Transverse colon (tissue), 4 donors: ENCODE data around the gene MREG. TPM values are rescaled to one million over a fixed set of nuclear protein-coding genes. Genes with fewer than 3 reads are reported as not detected.

Source experiments
- DNase-seq: peaks from one replicate; pipeline ENCODE4 v3.0.0-alpha.2; 2019
- H3K27ac ChIP-seq, 4 donors: fragments of 200-600 bp; sonication (generic); 2 replicates each; pipeline ENCODE4 v1.5.1; 2016 to 2018; ENCODE audit warnings: inconsistent platforms in 4 of 4
- H3K27me3 ChIP-seq: fragments of 200-600 bp; sonication (generic); 2 replicates; pipeline ENCODE4 v1.5.1; 2017; ENCODE audit warnings: inconsistent platforms
- H3K36me3 ChIP-seq, 4 donors: fragments of 200-600 bp; sonication (generic); 2 replicates each; pipeline ENCODE4 v1.5.1; 2017 to 2019; ENCODE audit warnings: inconsistent platforms in 4 of 4
- H3K4me1 ChIP-seq, 4 donors: fragments of 200-600 bp; sonication (generic); 2 replicates each; pipeline ENCODE4 v1.5.1; 2017 to 2020; ENCODE audit warnings: inconsistent platforms in 4 of 4
- H3K4me3 ChIP-seq, 4 donors: fragments of 200-600 bp; sonication (generic); 1 replicate in 1 of 4; 2 replicates in 3 of 4; pipeline versions ENCODE4 v1.5.1 to v1.6.1; 2017 to 2019; ENCODE audit warnings: inconsistent platforms in 4 of 4
- H3K9me3 ChIP-seq, 2 donors: fragments of 200-600 bp; sonication (generic); 2 replicates each; pipeline ENCODE4 v1.5.1; 2017 to 2019; ENCODE audit warnings: inconsistent platforms in 2 of 2
- EP300 ChIP-seq: sonication (generic); formaldehyde crosslinking; IDR thresholded peaks from one replicate; pipeline ENCODE4 v1.6.1; 2017; ENCODE audit warnings: antibody characterized with exemption, low read depth
- POLR2A ChIP-seq: fragments of 450-650 bp; IDR thresholded peaks from one replicate; pipeline ENCODE4 v1.6.1; 2016; ENCODE audit warnings: antibody characterized with exemption, mild to moderate bottlenecking, moderate library complexity
- POLR2AphosphoS5 ChIP-seq, 3 donors: sonication (generic); formaldehyde crosslinking; IDR thresholded peaks; one replicate each; pipeline ENCODE4 v1.6.1; 2016; ENCODE audit warnings: antibody characterized with exemption in 3 of 3
- WGBS, 2 donors: methylation state at CpG; one replicate each; pipeline ENCODE4 v1.1.5; 2018; ENCODE audit warnings: low coverage in 1 of 2; 5-methylcytosine and 5-hydroxymethylcytosine counted together
- in situ Hi-C, 4 donors: fragments of 200-750 bp; cut with MboI; loops; one replicate each; pipeline versions ENCODE4 v1.15.0 to v1.15.1; 2017; ENCODE audit warnings: low sequenced_read_pairs in 3 of 4, low pct_ligation_motif_present in 1 of 4, low pct_unique_long_range_greater_than_20kb in 1 of 4
- intact Hi-C: fragments of 100-400 bp; cut with DNase I; formaldehyde crosslinking; loops from one replicate; pipeline ENCODE4 v1.15.1; 2023; ENCODE audit warnings: low total_unique reads
- total RNA-seq, 4 donors: library from RNA; depleted of rRNA; stranded (reverse); fragments of >200 nt; gene quantifications; one replicate each; pipeline ENCODE4 v1.1.0, GENCODE V29; 2016
- TF ChIP-seq, protein P1 (sequence below), 5 experiments: fragments of 200-600 bp in 3 of 5; fragments of 450-650 bp in 2 of 5; sonication (generic) in 3 of 5; IDR thresholded peaks; 1 replicate in 2 of 5; 2 replicates in 3 of 5; pipeline ENCODE4 v1.5.1; 2016 to 2017; ENCODE audit warnings: antibody characterized with exemption in 5 of 5, inconsistent platforms in 3 of 5, mild to moderate bottlenecking in 2 of 5, moderate library complexity in 1 of 5

The MREG gene
- total RNA-seq, 4 donors from 2014 or later: 1.5 to 8.5 (median 5.1) TPM

DNA sequence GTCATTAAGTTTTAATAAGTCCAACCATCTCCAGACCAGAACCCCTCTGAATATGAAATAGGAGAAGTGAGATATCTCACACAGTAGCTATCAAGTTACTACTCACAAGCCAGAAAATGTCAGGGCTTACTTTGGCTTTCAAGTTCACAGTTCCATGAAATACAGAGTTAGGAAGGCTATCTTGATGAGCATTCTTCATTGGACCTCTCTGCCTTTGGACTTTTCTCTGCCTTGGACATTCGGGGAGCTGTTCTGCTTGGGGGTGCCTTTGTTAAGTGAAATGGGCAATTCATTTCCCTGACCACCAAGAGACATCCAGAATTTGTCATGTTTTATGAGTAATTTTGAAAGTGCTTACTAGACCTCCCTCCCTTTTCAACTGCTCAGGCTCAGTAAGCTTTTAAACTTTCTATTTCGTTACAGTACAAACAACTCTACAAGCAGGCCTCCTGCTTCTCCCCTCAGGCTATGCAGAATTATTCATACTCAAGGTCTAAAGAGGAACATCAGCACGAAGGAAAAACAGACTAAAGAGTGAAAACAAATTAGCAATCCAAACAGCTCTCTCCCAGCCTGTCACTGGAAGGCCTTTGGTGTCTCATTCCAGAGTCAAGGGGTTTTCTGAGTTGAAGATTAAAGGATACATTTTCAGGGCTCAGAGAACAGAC lies 95.3 kb downstream of the MREG start:
- peaks cover 0 to 19% (median 9%) of the 10 kb centered on the region in 4 donors for H3K4me1 ChIP-seq
- no peaks in the 10 kb centered on the region for H3K27me3 ChIP-seq
- H3K36me3 ChIP-seq: no peaks in the 10 kb centered on the region
- WGBS, 2 donors: 51 to 62% methylated on average over 2 to 3 of the region's 3 CpGs
- DNase-seq: no peak
- TF ChIP-seq, protein P1, sequence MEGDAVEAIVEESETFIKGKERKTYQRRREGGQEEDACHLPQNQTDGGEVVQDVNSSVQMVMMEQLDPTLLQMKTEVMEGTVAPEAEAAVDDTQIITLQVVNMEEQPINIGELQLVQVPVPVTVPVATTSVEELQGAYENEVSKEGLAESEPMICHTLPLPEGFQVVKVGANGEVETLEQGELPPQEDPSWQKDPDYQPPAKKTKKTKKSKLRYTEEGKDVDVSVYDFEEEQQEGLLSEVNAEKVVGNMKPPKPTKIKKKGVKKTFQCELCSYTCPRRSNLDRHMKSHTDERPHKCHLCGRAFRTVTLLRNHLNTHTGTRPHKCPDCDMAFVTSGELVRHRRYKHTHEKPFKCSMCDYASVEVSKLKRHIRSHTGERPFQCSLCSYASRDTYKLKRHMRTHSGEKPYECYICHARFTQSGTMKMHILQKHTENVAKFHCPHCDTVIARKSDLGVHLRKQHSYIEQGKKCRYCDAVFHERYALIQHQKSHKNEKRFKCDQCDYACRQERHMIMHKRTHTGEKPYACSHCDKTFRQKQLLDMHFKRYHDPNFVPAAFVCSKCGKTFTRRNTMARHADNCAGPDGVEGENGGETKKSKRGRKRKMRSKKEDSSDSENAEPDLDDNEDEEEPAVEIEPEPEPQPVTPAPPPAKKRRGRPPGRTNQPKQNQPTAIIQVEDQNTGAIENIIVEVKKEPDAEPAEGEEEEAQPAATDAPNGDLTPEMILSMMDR (IDR thresholded peaks at IDR 0.05): no peak
- TF ChIP-seq EP300: no peak
- TF ChIP-seq POLR2A: no peak
- no peak for TF ChIP-seq POLR2AphosphoS5 (IDR thresholded peaks at IDR 0.05)
- H3K27ac ChIP-seq: peak overlapping the region; percentile 3 to 57 (median 47)
- no peak overlapping the region for H3K4me3 ChIP-seq
- no peaks in the 10 kb centered on the region for H3K9me3 ChIP-seq
- intact Hi-C loops: loop anchor here (5.0 kb wide), 1 partner anchor 486 kb away; no protein-coding TSS in a partner anchor
- in situ Hi-C loops: loop anchor here in 3 of 4 donors (5.0 to 10.0 kb wide), 2 partner anchors 461 to 463 kb away; no protein-coding TSS in a partner anchor

DNA sequence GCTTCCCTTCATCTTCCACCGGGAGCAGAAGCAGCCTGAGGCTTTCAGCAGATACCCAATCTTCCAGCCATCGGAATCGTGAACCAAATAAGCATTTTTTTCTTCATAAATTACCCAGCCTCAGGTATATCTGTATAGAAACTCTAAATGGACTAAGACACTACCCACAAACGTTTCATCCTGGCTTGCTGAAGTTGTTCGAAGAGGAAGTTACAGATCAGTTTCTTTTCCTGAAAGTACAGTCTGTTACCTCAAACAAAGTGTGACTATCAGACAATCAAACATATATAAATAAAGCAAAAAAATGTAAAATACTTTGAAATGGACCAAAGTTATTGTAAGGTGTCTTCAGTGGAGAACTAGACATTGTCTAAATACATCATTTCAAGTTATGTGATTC lies 97.9 kb downstream of the MREG start:
- in situ Hi-C loops (loop anchor here in 3 of 4 donors (5.0 to 10.0 kb wide), 2 partner anchors 458 to 461 kb away; no protein-coding TSS in a partner anchor), intact Hi-C loops (loop anchor here (5.0 kb wide), 1 partner anchor 483 kb away; no protein-coding TSS in a partner anchor)
- H3K9me3 ChIP-seq: no peaks in the 10 kb centered on the region
- no peaks in the 10 kb centered on the region for H3K27me3 ChIP-seq
- peaks cover 0 to 19% (median 9%) of the 10 kb centered on the region in 4 donors for H3K4me1 ChIP-seq
- H3K4me3 ChIP-seq: no peak overlapping the region
- H3K36me3 ChIP-seq: no peaks in the 10 kb centered on the region
- no peak overlapping the region for H3K27ac ChIP-seq
- 82 to 86% methylated on average over 5 of the region's 5 CpGs for WGBS, 2 donors
- TF ChIP-seq EP300: no peak
- TF ChIP-seq POLR2A: no peak
- DNase-seq: no peak

DNA sequence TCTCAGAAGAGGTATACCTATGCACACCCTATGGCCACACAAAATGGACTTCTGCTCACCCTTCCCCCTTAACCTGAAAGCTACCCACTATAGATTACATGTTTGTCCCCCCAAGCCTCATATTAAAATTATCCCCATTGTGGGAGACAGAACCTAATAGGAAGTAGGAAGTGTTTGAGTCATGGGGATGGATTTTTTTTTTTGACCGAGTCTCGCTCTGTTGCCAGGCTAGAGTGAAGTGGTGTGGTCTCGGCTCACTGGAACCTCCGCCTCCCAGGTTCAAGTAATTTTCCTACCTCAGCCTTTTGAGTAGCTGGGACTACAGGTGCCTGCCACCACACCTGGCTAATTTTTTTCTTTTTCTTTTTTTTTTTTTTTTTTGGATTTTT lies 98.6 kb downstream of the MREG start:
- in situ Hi-C loops (loop anchor here in 3 of 4 donors (5.0 to 10.0 kb wide), 2 partner anchors 457 to 460 kb away; no protein-coding TSS in a partner anchor), intact Hi-C loops (loop anchor here (5.0 kb wide), 1 partner anchor 482 kb away; no protein-coding TSS in a partner anchor)
- H3K4me3 ChIP-seq: no peak overlapping the region
- H3K4me1 ChIP-seq: peaks cover 0 to 19% (median 9%) of the 10 kb centered on the region in 4 donors
- no peak overlapping the region for H3K27ac ChIP-seq
- no peaks in the 10 kb centered on the region for H3K36me3 ChIP-seq
- H3K9me3 ChIP-seq: no peaks in the 10 kb centered on the region
- no peak for DNase-seq
- no peak for TF ChIP-seq POLR2A
- no peak for TF ChIP-seq EP300
- TF ChIP-seq, protein P1 (IDR thresholded peaks at IDR 0.05): no peak
- no peak for TF ChIP-seq POLR2AphosphoS5 (IDR thresholded peaks at IDR 0.05)
- WGBS, 2 donors: 86 to 97% methylated on average over 4 of the region's 4 CpGs
- H3K27me3 ChIP-seq: no peaks in the 10 kb centered on the region

DNA sequence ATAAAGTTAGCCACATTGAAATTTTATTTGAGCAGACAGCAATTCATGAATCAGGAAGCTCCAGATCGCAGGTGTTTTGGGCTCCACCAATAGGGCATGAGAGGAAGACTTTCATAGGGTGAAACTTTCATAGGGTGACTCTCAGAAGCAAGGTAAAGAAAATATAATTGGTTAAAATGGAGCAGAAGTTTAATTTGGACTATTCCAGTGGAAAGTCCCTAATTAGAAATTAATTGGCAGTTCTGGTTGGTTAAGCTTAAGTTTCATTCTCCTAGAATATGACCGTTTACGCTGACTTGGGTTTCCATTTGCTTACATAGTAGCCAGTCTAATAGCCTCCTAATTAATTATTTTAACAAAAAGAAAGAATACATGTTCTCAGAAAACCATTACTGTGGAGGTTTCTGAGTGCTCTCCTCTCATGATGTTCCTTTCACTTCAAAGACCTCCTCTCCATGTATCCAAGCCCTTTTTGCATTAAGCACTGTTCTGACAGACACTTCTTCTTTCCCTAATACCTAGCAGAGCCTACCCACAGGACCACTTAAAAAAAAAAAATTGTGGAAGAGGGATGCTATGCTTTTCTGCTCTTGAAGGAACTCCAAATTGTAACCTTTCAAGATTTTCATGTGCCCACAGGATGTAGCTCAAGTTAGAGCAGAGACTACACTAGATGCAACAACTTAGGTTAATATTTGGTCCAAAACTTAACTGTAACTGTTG lies 99.1 kb downstream of the MREG start:
- WGBS, 2 donors: 83 to 93% methylated on average over 3 of the region's 3 CpGs
- Histone ChIP-seq H3K4me1 (peaks cover 0 to 13% (median 5%) of the 10 kb centered on the region in 4 donors), H3K36me3 (no peaks in the 10 kb centered on the region), H3K9me3 (no peaks in the 10 kb centered on the region), H3K4me3 (no peak overlapping the region), H3K27ac (no peak overlapping the region), H3K27me3 (no peaks in the 10 kb centered on the region)
- in situ Hi-C loops: loop anchor here in 2 of 4 donors (10.0 kb wide), 1 partner anchor 459 kb away; no protein-coding TSS in a partner anchor
- DNase-seq: no peak
- intact Hi-C loops: no loop called here
- TF ChIP-seq POLR2A: no peak
- no peak for TF ChIP-seq EP300
- TF ChIP-seq, protein P1 (IDR thresholded peaks at IDR 0.05): no peak
- no peak for TF ChIP-seq POLR2AphosphoS5 (IDR thresholded peaks at IDR 0.05)
